MM.1S (cell line): ENCODE results near the gene AGPAT1.

Source experiments
- DNase-seq: peaks from one replicate; pipeline ENCODE4 v3.0.0-alpha.2; 2015
- H2AFZ ChIP-seq: fragments of 300-600 bp; sonication (generic); 2 replicates; pipeline ENCODE4 v1.6.0; 2016; ENCODE audit warnings: antibody characterized with exemption, low read length
- H3F3A ChIP-seq: fragments of 300-600 bp; sonication (generic); 2 replicates; pipeline ENCODE4 v1.6.1; 2016; ENCODE audit warnings: mild to moderate bottlenecking, antibody characterized with exemption, low read length, moderate library complexity, mixed read lengths; ENCODE audit not compliant: insufficient read depth
- H3K27ac ChIP-seq: fragments of 300-600 bp; sonication (generic); 2 replicates; pipeline ENCODE4 v1.5.1; 2016; ENCODE audit warnings: mild to moderate bottlenecking, low read length
- H3K27me3 ChIP-seq: fragments of 300-600 bp; sonication (generic); replicated peaks from 2 replicates; pipeline ENCODE4 v1.6.0; 2016; ENCODE audit warnings: low read length; ENCODE audit not compliant: insufficient read depth
- H3K36me3 ChIP-seq: fragments of 300-600 bp; sonication (generic); replicated peaks from 2 replicates; pipeline ENCODE4 v1.6.1; 2016; ENCODE audit warnings: mild to moderate bottlenecking, low read length, mixed read lengths; ENCODE audit not compliant: insufficient read depth
- H3K4me1 ChIP-seq: fragments of 300-600 bp; sonication (generic); 2 replicates; pipeline ENCODE4 v1.6.1; 2016; ENCODE audit warnings: low read length, mixed read lengths
- H3K4me2 ChIP-seq: fragments of 300-600 bp; sonication (generic); 2 replicates; pipeline ENCODE4 v1.6.0; 2016; ENCODE audit warnings: low read depth, low read length
- H3K4me3 ChIP-seq: fragments of 300-600 bp; sonication (generic); 2 replicates; pipeline ENCODE4 v1.5.1; 2016; ENCODE audit warnings: low read length, mixed read lengths
- H3K79me2 ChIP-seq: fragments of 300-600 bp; sonication (generic); 2 replicates; pipeline ENCODE4 v1.6.1; 2016; ENCODE audit warnings: mixed run types, low read length, mixed read lengths
- H3K9ac ChIP-seq: fragments of 300-600 bp; sonication (generic); 2 replicates; pipeline ENCODE4 v1.6.1; 2016; ENCODE audit warnings: low read length, mixed read lengths
- H3K9me2 ChIP-seq: fragments of 300-600 bp; sonication (generic); replicated peaks from 2 replicates; pipeline ENCODE4 v1.6.1; 2016; ENCODE audit warnings: mild to moderate bottlenecking, low read length, mixed read lengths; ENCODE audit not compliant: insufficient read depth
- H3K9me3 ChIP-seq: fragments of 300-600 bp; sonication (generic); replicated peaks from 2 replicates; pipeline ENCODE4 v1.6.1; 2016; ENCODE audit warnings: mild to moderate bottlenecking, low read length, mixed read lengths; ENCODE audit not compliant: insufficient read depth
- H4K20me1 ChIP-seq: fragments of 300-600 bp; sonication (generic); 2 replicates; pipeline ENCODE4 v1.6.1; 2016; ENCODE audit warnings: mild to moderate bottlenecking, low read length, moderate library complexity, mixed read lengths; ENCODE audit not compliant: insufficient read depth
- EZH2 ChIP-seq: fragments of 300-600 bp; sonication (generic); optimal IDR thresholded peaks from 2 replicates; pipeline ENCODE3; 2017; ENCODE audit warnings: low read depth, mild to moderate bottlenecking, antibody characterized with exemption, low read length, mixed read lengths
- EZH2phosphoT487 ChIP-seq: fragments of 300-600 bp; sonication (generic); IDR thresholded peaks from 2 replicates; pipeline ENCODE4 v1.6.1; 2018; ENCODE audit warnings: antibody characterized with exemption, low read length
- TF ChIP-seq, protein P1 (sequence below): fragments of 300-600 bp; sonication (generic); IDR thresholded peaks from 2 replicates; pipeline ENCODE4 v1.5.1; 2016; ENCODE audit warnings: antibody characterized with exemption, low read length, mixed read lengths

The AGPAT1 gene

DNA sequence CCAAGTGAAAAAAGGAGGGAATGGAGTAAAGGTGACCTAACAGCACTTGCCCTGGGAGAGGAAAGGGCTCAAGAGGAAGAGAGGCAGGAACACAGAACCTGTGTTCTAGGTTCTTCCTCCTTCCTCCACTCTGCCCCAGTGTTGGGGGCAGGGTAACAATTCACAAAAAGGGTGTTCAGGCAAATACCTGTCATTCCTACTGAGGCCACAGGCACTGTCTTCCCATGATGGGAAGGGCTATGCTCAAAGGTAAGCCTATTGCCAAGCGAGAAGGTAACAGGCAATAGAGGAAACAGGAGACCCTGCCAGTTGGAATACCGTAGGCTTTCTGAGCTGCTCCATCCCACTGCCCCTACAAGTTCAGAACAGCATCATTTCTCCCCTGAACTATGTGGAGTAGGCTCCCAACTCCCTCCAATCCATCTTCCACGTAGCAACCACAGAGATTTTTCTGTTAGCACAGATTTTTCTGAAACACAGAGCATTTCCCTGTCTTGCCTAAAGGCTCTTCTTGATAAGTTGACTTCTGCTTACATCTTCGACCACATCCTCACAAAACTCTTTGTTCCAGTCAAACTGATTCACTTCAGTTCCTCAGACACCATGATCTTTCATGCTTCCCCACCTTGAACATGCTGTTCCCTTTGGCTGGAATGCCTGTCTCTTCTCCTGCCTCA lies 2.7 kb downstream of the AGPAT1 start:
- Histone ChIP-seq H3K27ac (no peak overlapping the region), H2AFZ (no peak overlapping the region), H3K9me3 (no peaks in the 10 kb centered on the region), H3K36me3 (no peaks in the 10 kb centered on the region), H3K79me2 (peaks cover 9% of the 10 kb centered on the region; the same call in 1 of the 2 replicates), H3K4me1 (peaks cover 16% of the 10 kb centered on the region), H3K9me2 (no peaks in the 10 kb centered on the region), H3K9ac (no peak overlapping the region), H3F3A (peaks cover 19% of the 10 kb centered on the region), H3K4me2 (no peak overlapping the region), H4K20me1 (no peaks in the 10 kb centered on the region), H3K4me3 (no peak overlapping the region), H3K27me3 (no peaks in the 10 kb centered on the region)
- TF ChIP-seq, protein P1, sequence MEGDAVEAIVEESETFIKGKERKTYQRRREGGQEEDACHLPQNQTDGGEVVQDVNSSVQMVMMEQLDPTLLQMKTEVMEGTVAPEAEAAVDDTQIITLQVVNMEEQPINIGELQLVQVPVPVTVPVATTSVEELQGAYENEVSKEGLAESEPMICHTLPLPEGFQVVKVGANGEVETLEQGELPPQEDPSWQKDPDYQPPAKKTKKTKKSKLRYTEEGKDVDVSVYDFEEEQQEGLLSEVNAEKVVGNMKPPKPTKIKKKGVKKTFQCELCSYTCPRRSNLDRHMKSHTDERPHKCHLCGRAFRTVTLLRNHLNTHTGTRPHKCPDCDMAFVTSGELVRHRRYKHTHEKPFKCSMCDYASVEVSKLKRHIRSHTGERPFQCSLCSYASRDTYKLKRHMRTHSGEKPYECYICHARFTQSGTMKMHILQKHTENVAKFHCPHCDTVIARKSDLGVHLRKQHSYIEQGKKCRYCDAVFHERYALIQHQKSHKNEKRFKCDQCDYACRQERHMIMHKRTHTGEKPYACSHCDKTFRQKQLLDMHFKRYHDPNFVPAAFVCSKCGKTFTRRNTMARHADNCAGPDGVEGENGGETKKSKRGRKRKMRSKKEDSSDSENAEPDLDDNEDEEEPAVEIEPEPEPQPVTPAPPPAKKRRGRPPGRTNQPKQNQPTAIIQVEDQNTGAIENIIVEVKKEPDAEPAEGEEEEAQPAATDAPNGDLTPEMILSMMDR = no peak
- TF ChIP-seq EZH2 = no peak
- no peak for TF ChIP-seq EZH2phosphoT487
- no peak for DNase-seq

DNA sequence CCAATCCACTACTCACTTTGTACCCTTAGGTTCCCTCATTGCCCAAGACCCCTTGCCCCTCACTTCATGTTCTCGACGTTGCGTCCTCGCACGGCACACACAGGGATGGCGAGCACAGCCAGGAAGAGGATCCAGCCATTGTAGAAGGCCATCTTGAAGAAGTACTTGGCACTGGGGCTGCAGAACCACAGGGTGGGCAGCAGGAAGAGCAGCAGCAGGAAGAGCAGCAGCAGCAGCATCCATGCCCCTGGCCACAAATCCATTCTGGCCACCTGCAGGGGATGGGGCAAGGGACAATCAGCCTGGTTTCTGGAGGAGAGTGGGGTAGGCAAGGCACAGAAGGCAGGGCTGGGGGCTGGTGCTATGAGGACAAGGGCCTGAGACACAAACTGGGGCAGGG lies 4.7 kb downstream of the AGPAT1 start:
- no peaks in the 10 kb centered on the region for H3K36me3 ChIP-seq
- H2AFZ ChIP-seq = no peak overlapping the region
- no peaks in the 10 kb centered on the region for H3K9me3 ChIP-seq
- H3K4me3 ChIP-seq = no peak overlapping the region
- peaks cover 9% of the 10 kb centered on the region; the same call in 1 of the 2 replicates for H3K79me2 ChIP-seq
- TF ChIP-seq EZH2phosphoT487 (no peak), EZH2 (no peak)
- TF ChIP-seq, protein P1 = no peak
- no peaks in the 10 kb centered on the region for H3K9me2 ChIP-seq
- no peak overlapping the region for H3K9ac ChIP-seq
- no peak overlapping the region for H3K27ac ChIP-seq
- H4K20me1 ChIP-seq = no peaks in the 10 kb centered on the region
- no peak overlapping the region for H3K4me2 ChIP-seq
- H3K4me1 ChIP-seq = peaks cover 7% of the 10 kb centered on the region; the same call in 1 of the 2 replicates
- no peaks in the 10 kb centered on the region for H3K27me3 ChIP-seq
- DNase-seq = no peak
- H3F3A ChIP-seq = 0 out of 2 replicates have a peak, but pooled peaks cover under 1% of the 10 kb centered on the region

DNA sequence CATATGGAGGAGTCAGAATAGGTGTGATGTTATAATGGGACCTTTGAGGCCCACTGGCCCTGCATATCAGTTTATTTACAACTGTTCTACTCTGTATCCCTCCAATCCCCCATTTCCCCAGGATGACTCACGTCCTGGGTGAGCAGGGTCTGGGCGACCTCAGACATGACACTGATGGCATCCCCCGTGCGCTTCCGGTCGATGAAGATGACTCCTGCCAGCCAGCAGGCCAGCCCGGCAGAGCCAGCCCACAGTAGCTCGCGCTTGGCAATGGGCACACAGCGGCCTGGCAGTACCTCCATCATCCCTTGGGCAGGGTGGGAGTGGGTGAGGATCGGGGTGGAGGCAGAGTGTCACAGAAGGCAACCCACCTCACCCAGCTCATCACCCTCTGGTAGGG lies 5.6 kb downstream of the AGPAT1 start:
- peaks cover 4% of the 10 kb centered on the region; the same call in 1 of the 2 replicates for H3K4me1 ChIP-seq
- no peak for DNase-seq
- H3K4me2 ChIP-seq = no peak overlapping the region
- H3K36me3 ChIP-seq = no peaks in the 10 kb centered on the region
- no peaks in the 10 kb centered on the region for H3F3A ChIP-seq
- no peak overlapping the region for H2AFZ ChIP-seq
- H3K27ac ChIP-seq = no peak overlapping the region
- TF ChIP-seq, protein P1 = no peak
- TF ChIP-seq EZH2 (no peak), EZH2phosphoT487 (no peak)
- no peak overlapping the region for H3K9ac ChIP-seq
- H3K9me3 ChIP-seq = no peaks in the 10 kb centered on the region
- no peaks in the 10 kb centered on the region for H3K27me3 ChIP-seq
- H3K4me3 ChIP-seq = no peak overlapping the region
- no peaks in the 10 kb centered on the region for H3K9me2 ChIP-seq
- H4K20me1 ChIP-seq = no peaks in the 10 kb centered on the region
- peaks cover 4% of the 10 kb centered on the region; the same call in 1 of the 2 replicates for H3K79me2 ChIP-seq
